Activated CD8-positive, alpha-beta memory T cell treated with anti-CD3 and anti-CD28 coated beads, Interleukin-2, amount 50 U/mL, for 48 hours (primary cell): ENCODE data around the gene DNPEP.
"Not testable (repeated sequence)": the region's sequence is repeated elsewhere in the genome, so short reads cannot be mapped to it uniquely, and the experiment has no call there.

Experiments used
- DNase-seq: peaks from one replicate; pipeline ENCODE4 v3.0.0-alpha.2; 2020

Gene DNPEP

DNA sequence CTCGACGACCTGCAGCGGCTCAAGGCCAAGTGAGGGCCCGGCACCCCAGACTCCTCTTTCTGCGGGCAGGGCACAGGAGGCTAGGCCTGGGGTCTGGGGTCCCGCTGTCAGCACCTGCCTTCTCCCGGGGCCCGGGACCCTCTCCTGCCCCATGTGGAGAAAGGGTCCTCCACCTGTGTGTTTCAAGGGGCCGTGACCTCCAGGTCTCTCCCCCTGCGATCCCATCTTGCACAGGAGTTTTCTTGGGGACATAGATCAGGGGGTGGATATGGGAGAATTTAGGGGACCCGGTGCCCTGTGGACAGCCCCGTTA is 31.3 kb upstream of the DNPEP start:
- DNase-seq: no peak

DNA sequence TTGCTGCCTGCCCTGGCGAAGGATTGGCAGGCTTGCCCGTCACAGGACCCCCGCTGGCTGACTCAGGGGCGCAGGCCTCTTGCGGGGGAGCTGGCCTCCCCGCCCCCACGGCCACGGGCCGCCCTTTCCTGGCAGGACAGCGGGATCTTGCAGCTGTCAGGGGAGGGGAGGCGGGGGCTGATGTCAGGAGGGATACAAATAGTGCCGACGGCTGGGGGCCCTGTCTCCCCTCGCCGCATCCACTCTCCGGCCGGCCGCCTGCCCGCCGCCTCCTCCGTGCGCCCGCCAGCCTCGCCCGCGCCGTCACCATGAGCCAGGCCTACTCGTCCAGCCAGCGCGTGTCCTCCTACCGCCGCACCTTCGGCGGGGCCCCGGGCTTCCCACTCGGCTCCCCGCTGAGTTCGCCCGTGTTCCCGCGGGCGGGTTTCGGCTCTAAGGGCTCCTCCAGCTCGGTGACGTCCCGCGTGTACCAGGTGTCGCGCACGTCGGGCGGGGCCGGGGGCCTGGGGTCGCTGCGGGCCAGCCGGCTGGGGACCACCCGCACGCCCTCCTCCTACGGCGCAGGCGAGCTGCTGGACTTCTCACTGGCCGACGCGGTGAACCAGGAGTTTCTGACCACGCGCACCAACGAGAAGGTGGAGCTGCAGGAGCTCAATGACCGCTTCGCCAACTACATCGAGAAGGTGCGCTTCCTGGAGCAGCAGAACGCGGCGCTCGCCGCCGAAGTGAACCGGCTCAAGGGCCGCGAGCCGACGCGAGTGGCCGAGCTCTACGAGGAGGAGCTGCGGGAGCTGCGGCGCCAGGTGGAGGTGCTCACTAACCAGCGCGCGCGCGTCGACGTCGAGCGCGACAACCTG is 30.7 kb upstream of the DNPEP start, which contains the start of gene DES:
Gene DES, plus strand, starts transcription at position 223 of the 857 bp plus-strand sequence. Its CDS starts 86 bp downstream, at position 309.
- no peak for DNase-seq

DNA sequence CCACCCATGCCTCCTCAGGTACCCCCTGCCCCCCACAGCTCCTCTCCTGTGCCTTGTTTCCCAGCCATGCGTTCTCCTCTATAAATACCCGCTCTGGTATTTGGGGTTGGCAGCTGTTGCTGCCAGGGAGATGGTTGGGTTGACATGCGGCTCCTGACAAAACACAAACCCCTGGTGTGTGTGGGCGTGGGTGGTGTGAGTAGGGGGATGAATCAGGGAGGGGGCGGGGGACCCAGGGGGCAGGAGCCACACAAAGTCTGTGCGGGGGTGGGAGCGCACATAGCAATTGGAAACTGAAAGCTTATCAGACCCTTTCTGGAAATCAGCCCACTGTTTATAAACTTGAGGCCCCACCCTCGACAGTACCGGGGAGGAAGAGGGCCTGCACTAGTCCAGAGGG is 29.7 kb upstream of the DNPEP start:
- DNase-seq: no peak

DNA sequence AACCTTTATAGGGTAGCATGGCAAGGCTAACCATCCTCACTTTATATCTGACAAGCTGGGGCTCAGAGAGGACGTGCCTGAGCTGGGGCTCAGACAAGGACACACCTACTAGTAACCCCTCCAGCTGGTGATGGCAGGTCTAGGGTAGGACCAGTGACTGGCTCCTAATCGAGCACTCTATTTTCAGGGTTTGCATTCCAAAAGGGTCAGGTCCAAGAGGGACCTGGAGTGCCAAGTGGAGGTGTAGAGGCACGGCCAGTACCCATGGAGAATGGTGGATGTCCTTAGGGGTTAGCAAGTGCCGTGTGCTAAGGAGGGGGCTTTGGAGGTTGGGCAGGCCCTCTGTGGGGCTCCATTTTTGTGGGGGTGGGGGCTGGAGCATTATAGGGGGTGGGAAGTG is 29.2 kb upstream of the DNPEP start:
- DNase-seq: no peak

DNA sequence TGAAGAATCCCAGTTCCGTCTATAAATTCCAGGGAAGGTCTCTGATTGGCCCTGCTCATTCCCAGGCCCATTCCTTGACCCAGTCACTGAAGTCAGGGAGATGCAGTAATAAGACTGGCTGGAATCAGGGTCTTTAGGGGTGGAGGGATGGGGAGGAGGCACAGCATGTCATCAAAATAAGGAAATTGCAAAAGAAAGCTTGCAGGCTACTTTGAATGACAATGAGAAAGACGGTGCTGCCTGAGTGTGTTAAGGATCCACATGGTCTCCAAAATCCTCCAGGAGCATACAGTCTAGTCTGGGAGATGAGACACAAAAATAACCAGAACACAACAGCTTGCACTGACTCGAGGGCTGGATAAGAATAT is 28.5 kb upstream of the DNPEP start:
- DNase-seq: no peak

DNA sequence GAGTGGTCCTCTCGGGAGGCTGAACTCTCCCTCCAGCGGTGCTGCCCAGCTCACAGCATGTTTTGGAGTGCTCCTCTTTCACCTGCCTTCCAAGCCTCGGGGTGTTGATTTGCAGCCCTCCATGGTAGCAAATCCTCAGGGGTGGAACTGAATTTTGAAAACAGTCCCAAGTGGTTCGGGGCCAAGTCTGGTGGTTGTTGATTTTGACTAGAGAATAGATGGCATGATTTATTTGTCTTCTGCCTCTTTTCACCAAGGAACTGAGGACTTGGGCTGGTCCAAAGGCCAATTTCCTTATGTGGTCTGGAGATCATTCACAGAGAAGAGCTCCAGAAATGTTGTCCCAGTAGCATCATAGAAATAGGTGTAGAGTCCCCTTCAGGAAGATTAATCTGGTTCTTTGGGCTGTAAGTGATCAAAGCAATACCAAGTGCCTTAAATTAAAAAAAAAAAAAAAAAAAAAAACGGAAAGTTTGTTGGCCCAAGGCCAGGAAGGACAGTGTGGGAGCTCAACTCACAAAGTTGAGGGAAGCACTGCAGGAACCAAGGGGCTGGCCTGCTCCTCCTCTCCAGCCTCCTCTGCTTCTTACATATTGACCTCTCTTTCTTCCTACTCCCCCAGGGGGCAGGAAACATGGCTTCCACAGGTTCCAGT is 28.0 kb upstream of the DNPEP start:
- DNase-seq: no peak

DNA sequence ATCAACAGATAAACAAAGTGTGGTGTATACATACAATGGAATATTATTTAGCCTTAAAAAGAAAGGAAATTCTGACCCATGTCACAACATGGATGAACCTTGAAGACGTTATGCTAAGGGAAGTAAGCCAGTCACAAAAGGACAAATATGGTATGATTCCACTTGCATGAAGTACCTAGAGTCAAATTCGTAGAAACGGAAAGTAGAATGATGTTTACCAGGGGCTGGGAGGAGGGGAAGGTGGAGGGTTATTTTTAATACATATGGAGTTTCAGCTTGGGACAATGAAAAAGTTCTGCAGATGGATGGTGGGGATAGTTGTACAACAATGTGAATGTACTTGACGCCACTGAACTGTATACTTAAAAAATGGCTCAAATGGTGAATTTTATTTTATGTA is 27.1 kb upstream of the DNPEP start:
- no peak for DNase-seq

DNA sequence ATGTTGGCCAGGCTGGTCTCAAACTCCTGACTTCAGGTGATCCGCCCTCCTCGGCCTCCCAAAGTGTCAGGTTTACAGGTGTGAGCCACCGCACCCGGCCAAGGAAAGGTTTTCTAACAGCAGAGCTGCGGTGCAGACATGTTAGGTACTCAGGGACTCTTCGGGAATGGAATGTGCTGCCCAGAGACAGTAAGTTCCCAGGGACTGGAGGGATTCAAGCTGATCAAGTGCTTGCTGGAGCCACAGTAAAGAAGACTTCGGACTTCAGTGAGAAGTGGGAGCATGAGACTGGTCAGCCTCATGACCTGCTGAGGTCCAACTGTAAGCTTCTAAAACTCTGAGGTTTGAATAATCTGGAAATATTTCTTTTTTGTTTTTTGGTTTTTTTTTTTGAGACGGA is 22.7 kb upstream of the DNPEP start:
- no peak for DNase-seq

DNA sequence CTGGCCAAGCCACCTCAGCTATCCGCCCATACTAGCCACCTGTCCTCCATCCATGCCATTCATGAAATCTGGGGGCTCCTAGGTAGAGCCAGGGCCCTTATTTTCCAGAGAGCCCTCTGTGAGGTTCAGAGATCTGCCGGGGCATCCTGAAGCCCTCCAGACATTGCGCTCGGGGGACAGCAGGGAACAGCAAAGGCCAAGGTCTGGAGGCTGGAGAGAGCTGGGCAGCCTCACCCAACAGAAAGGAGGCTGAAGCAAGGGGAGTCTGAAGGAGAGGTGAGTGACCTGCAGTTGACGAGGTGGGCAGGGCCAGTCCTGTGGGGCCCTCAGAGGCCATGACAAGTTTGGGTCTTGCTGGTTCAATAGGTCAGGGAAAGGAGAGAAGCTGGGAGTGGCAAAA is 21.9 kb upstream of the DNPEP start:
- DNase-seq: no peak

DNA sequence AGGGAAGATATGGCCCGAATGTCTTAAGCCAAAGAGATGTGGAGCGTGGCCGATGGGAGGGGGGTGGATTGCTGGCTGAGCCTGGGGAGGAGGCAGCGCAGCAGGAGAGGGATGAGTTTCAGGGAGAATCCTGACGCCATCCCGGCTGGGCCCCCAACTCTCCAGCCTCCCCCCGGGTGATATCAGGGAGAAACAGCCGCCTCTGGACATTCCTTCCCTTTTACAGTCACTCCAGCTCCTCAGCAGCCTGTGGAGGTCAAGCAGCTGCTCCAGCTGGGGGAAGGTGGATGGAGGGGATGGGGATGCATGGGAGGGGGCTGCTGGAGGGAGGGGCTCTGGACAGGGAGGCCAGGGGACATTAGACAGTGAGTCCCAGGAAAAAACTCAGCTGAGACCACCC is 20.9 kb upstream of the DNPEP start:
- DNase-seq: no peak

DNA sequence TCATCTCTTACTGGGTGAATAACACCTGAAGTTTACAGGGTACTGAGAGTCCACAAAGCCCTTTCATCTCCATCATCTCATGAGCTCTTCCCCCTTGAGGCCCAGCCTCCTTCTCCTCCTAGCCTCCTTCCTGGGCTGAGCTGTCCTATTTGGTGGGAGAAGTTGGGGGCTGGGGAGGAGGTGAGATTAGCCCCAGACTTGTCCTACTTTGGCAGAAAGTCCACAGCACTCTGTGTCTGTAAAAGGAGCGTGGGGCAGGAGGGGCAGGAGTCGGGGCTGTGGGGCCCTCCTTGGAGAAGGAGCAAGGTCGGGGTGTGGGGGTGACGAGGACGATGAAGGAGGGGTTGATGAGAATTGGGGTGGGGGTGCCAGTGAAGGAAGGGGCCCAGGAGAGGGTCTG is 20.5 kb upstream of the DNPEP start:
- DNase-seq: no peak

DNA sequence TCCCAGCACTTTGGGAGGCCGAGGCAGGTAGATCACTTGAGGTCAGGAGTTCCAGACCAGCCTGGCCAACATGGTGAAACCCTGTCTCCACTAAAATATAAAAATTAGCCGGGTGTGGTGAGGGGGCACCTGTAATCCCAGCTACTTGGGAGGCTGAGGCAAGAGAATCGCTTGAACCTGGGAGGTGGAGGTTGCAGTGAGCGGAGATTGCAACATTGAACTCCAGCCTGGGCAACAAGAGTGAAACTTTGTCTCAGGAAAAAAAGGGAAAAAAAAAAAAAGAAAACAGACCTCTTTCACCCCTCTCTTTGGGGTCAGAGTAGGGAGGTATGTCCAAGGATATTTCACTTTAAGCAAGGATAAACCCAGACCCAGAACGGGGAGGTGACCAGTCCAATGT is 19.6 kb upstream of the DNPEP start:
- not testable (repeated sequence) for DNase-seq

DNA sequence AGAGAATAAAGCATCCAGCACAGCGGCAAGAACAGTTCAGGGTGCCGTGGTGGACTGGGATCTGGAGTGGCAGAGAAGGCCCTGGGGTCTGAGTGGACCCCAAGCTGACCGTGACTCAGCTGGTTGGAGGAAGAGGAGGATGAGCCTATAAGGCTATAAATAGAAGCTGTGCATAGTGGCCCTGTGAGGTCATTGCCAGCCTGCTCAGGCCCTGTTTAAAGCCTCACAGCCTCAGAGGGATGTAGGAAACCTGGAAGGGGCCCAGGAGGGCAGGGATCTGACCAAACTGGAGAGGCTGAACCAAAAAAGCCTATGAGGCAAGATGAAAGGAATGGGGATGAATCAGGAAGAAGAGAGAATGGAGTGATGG is 19.1 kb upstream of the DNPEP start:
- no peak for DNase-seq

DNA sequence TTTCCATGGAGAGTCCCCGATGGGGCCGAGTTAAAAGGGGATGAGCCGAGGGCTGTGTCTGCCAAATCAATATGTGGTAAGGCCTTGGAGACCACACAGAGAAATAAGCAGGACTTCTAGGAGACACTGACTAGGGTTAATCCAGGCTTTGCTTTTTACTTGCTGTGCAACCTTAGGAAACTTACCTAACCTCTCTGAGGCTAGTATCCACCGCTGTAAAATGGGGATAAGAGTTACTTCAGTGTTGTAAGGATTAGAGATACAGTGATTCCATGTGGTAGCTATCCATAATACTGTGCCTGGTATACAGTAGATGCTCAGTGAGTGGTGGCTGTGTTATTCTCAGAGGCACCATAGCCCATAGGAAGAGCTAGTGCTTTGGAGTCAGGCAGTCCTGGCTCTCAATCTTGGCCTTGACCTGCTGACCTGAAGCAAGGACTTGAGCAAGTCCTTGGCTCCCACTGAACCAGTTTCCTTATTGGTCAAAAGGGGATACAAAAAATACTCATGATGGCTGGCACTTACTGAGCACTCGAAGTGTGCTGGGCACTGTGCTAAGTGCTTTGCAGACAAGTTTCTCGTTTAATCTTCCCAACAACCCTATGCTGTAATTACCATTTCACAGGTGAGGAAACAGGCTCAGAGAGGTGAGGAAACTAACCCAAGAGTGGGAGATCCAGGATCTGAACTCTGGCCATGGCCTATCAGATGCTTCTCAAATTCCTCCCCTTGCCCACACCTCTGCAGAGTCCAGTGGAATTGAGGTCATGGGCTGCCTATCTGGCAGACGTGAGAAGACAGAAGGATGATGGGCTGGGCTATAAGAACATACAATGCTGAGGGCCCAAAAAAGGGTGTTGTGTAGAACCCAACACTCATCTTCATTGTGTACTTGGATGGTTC is 18.5 kb upstream of the DNPEP start:
- no peak for DNase-seq

DNA sequence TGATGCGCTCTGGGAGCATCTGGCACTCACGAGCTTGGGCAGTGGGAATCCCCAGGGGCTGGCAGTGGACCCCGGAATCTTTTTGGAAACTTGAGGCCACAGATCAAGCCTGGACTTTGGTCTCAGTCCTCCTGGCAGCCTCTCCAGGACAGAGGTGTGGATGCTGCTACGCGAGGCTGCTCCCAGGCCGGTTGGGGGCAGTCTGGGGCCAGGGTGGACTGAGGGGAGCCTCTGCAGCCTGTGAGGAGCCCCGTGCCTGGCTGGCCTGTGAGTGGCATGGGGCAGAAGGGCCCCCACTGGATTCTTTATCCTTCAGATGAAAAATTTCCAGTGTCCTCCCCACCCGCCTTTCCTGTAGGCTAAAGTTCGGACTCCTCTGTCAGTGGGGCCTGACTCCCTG is 17.7 kb upstream of the DNPEP start:
- DNase-seq: no peak

DNA sequence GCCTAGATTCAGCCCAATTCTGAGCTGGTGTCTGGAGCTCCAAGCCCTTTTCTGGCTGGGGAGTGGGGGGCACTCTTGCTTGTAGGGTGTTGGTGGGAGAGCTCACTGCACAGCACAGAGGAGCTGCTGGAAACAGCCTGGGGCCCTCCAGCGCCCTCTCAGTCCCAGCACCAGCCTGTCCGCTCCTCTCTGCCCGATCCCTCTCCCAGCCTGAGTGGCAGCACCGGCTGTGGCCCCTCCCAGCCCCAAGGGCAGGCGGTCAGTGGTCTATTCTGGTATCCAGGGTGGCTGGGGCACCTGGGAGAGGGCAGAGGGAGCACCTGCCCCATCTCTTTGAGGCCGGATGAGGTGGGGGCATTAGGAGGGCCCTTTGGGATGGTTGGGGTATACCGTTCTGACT is 17.2 kb upstream of the DNPEP start:
- no peak for DNase-seq

DNA sequence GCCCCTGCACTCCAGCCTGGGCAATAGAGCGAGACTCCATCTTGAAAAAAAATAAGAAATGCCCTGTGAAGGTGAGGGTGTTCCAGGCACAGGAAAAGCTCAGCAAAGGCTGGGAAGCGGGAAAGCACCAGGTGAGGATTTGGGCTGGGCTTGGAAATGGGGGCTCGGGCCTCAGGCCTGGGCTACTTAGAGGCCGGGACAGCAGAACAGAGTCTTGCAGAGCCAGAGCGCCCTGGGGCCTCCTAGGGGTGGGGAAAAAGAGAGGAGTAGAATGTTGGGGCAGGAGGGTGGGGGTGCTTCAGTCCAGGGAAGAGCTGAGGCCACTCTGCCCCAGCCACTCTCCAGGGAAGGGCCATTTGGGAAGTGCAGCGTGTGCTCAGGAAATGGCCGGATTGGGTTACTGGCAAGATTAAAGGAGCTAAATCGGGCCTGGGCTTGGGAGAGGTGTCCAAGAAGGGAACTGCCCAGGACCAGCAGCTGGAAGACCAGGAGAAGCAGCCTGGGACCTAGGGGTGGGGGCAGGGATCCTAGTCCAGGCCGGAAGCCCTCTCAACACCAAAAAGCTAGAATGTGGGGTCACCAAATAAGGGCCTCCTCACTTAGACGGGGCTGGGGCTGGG is 16.7 kb upstream of the DNPEP start:
- DNase-seq: no peak

DNA sequence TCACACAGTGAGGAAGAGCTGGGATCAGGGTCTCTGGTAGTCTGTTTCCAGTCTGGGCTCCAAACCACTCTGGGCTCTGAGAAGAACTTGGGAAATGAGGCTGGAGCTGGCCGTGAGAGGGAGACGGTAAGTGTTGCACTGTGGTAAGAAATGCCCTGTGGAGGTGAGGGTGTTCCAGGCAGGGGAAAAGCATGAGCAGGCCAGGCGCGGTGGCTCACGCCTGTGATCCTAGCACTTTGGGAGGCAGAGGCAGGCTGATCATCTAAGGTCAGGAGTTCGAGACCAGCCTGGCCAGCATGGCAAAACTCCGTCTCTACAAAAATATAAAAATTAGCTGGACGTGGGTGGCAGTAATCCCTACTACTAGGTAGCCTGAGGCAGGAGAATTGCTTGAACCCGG is 16.1 kb upstream of the DNPEP start:
- no peak for DNase-seq

DNA sequence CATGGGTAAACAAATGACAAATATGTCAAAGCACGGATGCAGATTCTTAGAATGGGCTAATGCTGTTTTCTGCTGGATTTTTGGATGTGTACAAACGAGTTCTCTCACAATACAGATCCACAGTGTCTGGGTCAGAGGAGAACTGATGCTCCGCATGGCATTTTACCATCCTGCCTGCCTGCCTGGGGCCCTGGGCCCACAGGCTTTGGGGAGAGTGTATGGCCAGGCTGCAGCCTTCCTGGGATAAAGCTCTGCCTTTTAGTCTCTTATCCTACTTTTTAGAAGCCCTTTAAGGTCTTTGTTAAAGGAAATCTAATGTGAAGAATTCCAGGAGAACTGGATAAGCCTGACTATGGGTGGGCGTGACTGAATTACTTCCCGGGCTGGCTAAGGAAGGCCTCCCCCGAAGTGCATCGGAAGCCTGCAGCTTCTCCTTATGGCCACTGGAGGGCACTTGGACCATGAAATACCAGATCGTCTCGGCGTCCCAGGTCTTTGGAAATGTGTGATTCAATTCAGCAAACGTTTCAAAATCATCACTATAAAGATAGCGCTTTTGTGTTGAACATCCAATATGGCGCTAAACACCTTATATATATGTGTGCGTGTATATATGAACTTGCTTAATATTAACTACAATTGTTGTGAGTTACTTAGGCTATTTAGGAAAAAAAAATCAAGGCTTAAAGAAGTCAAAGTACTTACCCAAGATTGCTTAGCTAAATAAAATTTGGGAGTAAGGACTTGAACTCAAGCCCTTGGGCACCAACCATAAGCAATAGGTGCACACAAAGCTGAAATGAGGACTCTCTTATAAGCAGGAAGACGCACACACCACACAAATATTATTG is 15.2 kb upstream of the DNPEP start:
- peak; percentile 75 for DNase-seq

DNA sequence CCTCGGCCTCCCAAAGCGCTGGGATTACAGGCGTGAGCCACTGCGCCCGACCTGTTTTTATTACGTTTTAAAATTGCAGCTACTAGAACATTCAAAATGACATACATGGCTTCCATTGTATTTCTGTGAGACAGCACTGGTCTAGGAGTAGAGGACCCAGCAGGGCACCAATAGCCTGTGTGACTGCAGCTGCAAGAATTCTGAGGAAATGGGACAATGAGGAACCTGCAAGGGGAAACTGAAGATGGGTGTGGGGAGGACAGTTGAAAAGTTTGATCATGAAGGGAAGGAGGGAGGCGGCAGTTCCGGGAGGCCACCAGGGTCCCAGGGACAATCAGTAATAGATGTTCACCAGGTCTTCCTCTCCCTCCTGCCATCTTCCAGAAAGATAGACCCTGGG is 13.9 kb upstream of the DNPEP start:
- DNase-seq: no peak

DNA sequence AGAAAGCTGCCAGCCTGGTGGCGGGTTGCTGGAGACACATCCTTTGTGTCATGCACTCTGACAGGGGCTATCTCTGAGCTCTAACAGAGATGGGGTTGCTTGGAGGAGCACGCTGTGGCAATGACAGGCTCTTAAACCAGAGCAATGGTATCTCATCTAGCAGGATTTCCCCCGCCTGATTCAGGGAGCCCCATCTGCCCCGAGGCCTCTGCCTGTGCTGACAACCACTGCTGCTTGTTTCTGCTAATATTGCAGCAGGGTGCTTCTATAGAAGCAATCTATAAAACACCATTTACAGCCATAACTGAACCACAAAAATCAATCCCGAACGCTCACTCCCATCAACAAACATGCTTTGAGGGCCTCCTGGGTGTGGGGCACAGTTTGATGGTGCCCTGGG is 12.8 kb upstream of the DNPEP start:
- no peak for DNase-seq

DNA sequence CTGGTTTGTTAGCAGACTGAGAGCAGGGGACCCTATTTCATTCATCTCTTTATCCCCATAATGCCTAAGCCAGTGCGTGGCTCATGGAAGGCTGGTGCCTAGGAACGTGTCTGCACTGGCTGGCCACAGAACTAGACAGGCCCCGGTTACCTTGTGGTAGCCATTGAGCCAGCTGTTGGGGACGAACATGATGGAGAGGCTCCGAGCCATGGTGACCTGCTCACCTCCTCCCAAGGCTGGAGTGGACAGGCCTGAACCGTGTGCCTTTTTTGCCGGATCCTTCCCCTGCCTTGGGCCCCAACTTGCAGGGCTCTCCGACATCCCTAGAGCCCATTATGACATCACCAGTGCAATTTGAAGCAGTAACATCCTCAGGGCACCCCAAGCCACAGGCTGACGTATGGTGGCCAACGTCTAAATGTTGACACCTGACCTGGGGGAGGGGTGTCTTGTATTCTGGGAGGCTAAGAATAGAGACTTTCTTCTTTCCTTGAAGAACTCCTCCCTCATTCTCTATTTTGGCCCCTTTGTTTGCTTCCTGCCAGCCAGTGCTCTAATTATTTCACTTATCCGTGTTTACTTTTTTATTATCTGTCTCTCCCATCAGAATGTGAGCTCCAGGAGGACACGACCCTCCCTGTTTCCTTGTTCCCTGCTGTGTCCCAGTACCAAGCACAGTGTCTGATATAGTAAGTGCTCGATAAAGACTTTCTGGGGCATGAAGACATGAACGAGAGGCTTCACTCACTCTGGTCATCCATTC is 12.2 kb upstream of the DNPEP start:
- no peak for DNase-seq
